IPS-15b (cell line): ENCODE measurements around the gene APOO.

Source experiments
- H3K27me3 ChIP-seq: one replicate; pipeline ENCODE4 v1.6.1; 2013; ENCODE audit warnings: low read length; ENCODE audit not compliant: control insufficient read depth, insufficient read depth
- H3K36me3 ChIP-seq: one replicate; pipeline ENCODE4 v1.6.1; 2013; ENCODE audit warnings: low read length; ENCODE audit not compliant: control insufficient read depth, insufficient read depth
- H3K4me1 ChIP-seq: one replicate; pipeline ENCODE4 v1.6.1; 2013; ENCODE audit warnings: mild to moderate bottlenecking, low read length; ENCODE audit not compliant: control insufficient read depth, insufficient read depth
- H3K4me3 ChIP-seq: one replicate; pipeline ENCODE4 v1.5.1; 2013; ENCODE audit warnings: low read depth, low read length
- H3K9ac ChIP-seq: one replicate; pipeline ENCODE4 v1.6.1; 2013; ENCODE audit warnings: low read depth, mild to moderate bottlenecking, low read length
- H3K9me3 ChIP-seq: one replicate; pipeline ENCODE4 v1.6.1; 2013; ENCODE audit warnings: mild to moderate bottlenecking, low read length; ENCODE audit not compliant: control insufficient read depth, insufficient read depth

APOO gene

DNA sequence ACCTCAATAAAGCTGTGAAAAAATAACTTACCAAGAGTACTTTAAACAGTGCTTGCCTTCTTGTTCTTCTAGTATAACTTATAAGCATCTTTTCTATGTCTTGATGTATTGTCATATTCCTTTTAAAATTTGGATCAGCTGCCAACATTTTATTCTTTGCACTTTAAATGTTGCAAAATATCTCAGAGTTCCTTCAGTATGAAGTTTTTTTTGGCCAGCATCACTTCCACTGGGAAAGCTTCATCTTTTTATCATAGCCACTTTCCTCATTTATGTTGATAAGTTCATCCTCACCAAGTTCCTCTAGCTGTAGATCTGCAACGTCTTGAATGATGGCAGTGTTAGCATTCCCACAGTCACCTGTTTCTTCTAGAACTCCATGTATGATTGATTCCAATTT, 24.3 kb upstream of the APOO start:
- no peak overlapping the region for H3K9ac ChIP-seq
- H3K36me3 ChIP-seq, result no peaks in the 10 kb centered on the region
- H3K4me3 ChIP-seq, result no peak overlapping the region
- H3K27me3 ChIP-seq, result no peaks in the 10 kb centered on the region
- H3K4me1 ChIP-seq, result peaks cover 3% of the 10 kb centered on the region
- no peaks in the 10 kb centered on the region for H3K9me3 ChIP-seq

- Histone ChIP-seq H3K27me3 (no peaks in the 10 kb centered on the region), H3K4me3 (no peak overlapping the region), H3K36me3 (no peaks in the 10 kb centered on the region), H3K9ac (no peak overlapping the region), H3K9me3 (no peaks in the 10 kb centered on the region), H3K4me1 (no peaks in the 10 kb centered on the region)
Observed at GRCh38 chrX:23930894-23931604, 23.3 kb upstream of the APOO start.

- Histone ChIP-seq H3K36me3 (no peaks in the 10 kb centered on the region), H3K9me3 (no peaks in the 10 kb centered on the region), H3K27me3 (no peaks in the 10 kb centered on the region), H3K4me3 (no peak overlapping the region), H3K4me1 (no peaks in the 10 kb centered on the region), H3K9ac (no peak overlapping the region)
Observed at GRCh38 chrX:23926015-23926414, 18.3 kb upstream of the APOO start.

DNA sequence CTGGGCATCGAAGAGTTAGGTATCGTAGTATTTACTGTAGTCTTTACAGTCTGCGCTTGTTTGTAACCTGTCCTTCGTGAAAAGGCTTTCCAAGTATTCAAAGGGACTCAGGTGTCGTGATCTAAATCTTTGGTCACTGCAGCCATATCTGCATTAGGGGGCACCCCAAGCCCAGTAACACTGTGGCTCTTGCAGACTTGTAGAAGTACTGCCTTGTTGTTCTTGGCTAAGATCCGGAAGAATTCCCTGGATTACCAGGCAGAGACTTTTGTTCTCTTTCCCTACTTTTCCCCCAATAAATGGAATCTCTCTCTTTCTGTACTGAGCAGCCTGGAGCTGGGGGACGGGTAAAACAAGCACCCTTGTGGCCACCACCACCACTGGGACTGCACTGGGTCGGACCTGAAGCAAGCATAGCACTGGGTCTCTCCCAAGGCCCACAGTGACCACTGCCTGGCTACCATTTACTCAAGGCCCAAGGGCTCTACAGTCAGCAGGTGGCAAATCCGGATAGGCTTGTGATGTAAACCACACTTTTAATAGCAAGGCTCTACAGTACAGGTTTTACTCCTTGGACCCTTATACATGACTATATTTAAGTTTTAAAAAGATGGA, 12.1 kb upstream of the APOO start:
- Histone ChIP-seq H3K9me3 (no peaks in the 10 kb centered on the region), H3K27me3 (no peaks in the 10 kb centered on the region), H3K4me3 (no peak overlapping the region), H3K36me3 (no peaks in the 10 kb centered on the region), H3K9ac (peak overlapping the region; percentile 42), H3K4me1 (no peaks in the 10 kb centered on the region)

DNA sequence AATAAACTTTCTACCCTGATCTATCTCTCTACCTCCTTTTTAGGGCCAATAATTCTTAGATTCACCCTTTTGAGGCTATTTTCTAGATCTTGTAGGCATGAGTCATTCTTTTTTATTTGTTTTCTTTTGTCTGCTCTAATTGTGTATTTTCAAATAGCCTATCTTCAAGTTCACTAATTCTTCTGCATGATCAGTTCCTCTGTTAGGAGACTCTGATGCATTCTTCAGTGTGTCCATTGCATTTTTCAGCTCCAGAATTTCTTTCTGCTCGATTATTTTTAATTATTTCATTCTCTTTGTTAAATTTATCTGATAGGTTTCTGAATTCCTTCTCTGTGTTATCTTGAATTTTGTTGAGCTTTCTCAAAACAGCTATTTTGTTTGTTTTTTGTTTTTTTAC, 11.4 kb upstream of the APOO start:
- no peak overlapping the region for H3K9ac ChIP-seq
- no peaks in the 10 kb centered on the region for H3K36me3 ChIP-seq
- H3K27me3 ChIP-seq, result no peaks in the 10 kb centered on the region
- no peak overlapping the region for H3K4me3 ChIP-seq
- H3K9me3 ChIP-seq, result no peaks in the 10 kb centered on the region
- no peaks in the 10 kb centered on the region for H3K4me1 ChIP-seq

- no peaks in the 10 kb centered on the region for H3K36me3 ChIP-seq
- no peaks in the 10 kb centered on the region for H3K27me3 ChIP-seq
- no peaks in the 10 kb centered on the region for H3K9me3 ChIP-seq
- no peak overlapping the region for H3K4me3 ChIP-seq
- H3K9ac ChIP-seq, result no peak overlapping the region
- no peaks in the 10 kb centered on the region for H3K4me1 ChIP-seq
Observed at GRCh38 chrX:23911126-23911835, 3.5 kb upstream of the APOO start.

DNA sequence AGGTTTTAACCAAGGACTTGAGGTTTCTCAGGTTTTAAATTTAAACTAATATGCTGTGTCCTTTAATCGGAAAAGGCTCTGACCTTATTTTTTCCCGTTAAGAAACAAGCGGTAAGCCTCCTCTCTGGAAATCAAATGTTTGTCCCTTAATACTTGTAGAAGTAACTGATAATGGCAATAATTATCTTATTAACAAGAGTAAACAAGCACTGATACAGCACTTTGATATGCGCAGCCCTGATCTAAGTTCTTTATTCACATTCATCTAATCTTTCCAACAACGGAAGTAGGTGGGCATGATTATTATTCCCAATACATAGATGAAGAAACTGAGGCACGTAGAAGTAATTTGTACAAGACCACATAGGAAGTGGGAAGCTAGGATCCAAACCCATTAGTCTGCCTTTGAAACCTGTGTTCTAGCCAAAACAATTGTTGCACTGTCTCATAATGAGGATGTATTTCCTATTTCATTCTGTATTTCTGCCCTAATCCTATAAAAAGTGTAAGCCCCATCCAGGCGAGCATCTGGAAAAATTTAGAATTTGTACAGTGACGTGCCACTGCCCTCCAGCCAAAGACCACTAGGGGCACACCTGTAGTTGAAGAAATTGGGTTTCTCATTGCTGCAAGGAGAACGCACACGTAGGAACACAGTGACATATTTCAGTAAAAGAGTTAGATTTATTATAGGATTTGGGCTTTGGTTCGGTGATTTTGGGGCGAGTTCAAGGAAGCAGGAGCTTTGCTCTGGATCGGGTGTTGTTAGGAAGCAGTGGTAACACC, 674 bp upstream of the APOO start:
- Histone ChIP-seq H3K4me3 (peak overlapping the region; percentile 69), H3K9ac (no peak overlapping the region), H3K9me3 (no peaks in the 10 kb centered on the region), H3K36me3 (no peaks in the 10 kb centered on the region), H3K4me1 (no peaks in the 10 kb centered on the region), H3K27me3 (no peaks in the 10 kb centered on the region)

DNA sequence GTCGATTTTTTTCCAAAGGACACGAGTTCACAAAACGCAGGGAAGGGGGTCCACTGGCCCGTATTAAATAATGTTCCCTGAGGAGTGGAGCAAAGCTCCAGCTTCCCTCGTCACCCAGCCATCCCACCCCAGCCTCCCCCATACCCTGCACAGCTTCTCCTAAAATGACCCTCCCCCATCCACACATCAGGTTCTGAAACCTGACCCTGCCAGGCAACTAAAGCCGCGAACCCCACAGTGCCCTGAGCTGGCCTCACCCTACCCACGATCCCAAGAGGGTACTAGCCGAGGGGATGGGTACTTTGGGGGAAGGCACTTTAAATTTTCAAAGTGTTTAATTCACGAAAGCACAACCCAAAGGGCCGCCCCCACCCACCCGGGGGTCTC, 634 bp downstream of the APOO start:
- Histone ChIP-seq H3K27me3 (no peaks in the 10 kb centered on the region), H3K9me3 (no peaks in the 10 kb centered on the region), H3K4me3 (peak overlapping the region; percentile 69), H3K36me3 (no peaks in the 10 kb centered on the region), H3K4me1 (peaks cover 3% of the 10 kb centered on the region), H3K9ac (peak overlapping the region; percentile 27)

DNA sequence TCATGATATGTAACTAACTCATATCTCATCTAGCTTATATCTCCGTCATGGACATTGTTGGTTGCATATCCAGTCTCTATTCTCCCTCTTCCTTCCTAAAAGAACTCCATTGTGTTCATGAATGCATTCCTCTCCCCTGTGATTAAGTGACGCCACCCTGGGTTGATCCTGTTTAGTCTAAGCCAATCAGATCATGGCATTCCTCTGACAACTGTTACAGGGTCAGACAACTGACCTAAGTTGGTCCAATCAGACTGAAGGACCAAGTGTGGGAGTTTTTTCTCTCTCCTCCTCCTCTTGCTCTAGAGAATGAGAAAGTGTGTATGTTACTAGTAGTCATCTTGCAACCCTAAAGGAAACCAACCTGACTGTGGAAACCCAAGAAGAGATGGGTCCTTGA, 3.6 kb downstream of the APOO start:
- H3K4me3 ChIP-seq, result no peak overlapping the region

DNA sequence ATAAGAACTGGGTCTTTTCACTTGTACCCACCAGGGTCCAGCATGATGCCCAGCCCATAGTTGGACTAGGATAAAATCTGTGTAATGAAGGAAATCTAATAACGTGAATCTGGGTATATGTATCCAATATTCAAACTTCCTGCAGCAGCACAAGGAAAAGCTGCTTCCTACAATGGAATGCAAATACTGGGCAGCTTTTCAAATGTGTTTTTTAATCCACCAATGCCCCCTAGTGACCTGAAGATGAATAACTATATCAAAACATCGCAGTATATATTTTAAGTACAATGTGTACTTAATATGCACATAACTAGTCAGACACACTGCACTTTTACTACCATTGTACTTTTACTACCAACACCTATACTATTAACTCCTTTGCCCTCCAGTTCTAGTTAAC, 5.3 kb downstream of the APOO start:
- Histone ChIP-seq H3K27me3 (no peaks in the 10 kb centered on the region), H3K4me3 (no peak overlapping the region), H3K9ac (no peak overlapping the region), H3K4me1 (peaks cover 5% of the 10 kb centered on the region), H3K9me3 (no peaks in the 10 kb centered on the region), H3K36me3 (no peaks in the 10 kb centered on the region)

More for the DNA sequence above, 3.6 kb downstream of the APOO start:
- Histone ChIP-seq H3K9me3 (no peaks in the 10 kb centered on the region), H3K36me3 (no peaks in the 10 kb centered on the region), H3K9ac (no peak overlapping the region), H3K27me3 (no peaks in the 10 kb centered on the region), H3K4me1 (peaks cover 5% of the 10 kb centered on the region)

GRCh38 chrX:23901805-23902204, 5.9 kb downstream of the APOO start:
- H3K4me1 ChIP-seq, result peaks cover 5% of the 10 kb centered on the region
- H3K36me3 ChIP-seq, result no peaks in the 10 kb centered on the region
- no peak overlapping the region for H3K9ac ChIP-seq
- H3K9me3 ChIP-seq, result no peaks in the 10 kb centered on the region
- no peaks in the 10 kb centered on the region for H3K27me3 ChIP-seq
- H3K4me3 ChIP-seq, result no peak overlapping the region
